HepG2 (cell line): ENCODE measurements around the gene RPUSD4. TPM values are rescaled to one million over a fixed set of nuclear protein-coding genes. Genes with fewer than 3 reads are reported as not detected.

Experiments
- DNMT1 ChIP-seq: sonication (generic); formaldehyde crosslinking; IDR thresholded peaks from 2 replicates; pipeline ENCODE4 v1.5.1; 2020; ENCODE audit warnings: mild to moderate bottlenecking, missing genetic modification reagents
- FOXJ3 ChIP-seq: sonication (generic); formaldehyde crosslinking; IDR thresholded peaks from 2 replicates; pipeline ENCODE4 v1.4.0; 2020; ENCODE audit warnings: missing genetic modification reagents, mild to moderate bottlenecking, borderline replicate concordance
- FOXK2 ChIP-seq: fragments of 450-650 bp; IDR thresholded peaks from 2 replicates; pipeline ENCODE4 v1.6.1; 2016
- KLF6 ChIP-seq: IDR thresholded peaks from 2 replicates; pipeline ENCODE4 v1.8.0; 2016; ENCODE audit warnings: missing biosample characterization, missing genetic modification reagents
- MEIS1 ChIP-seq: sonication (generic); formaldehyde crosslinking; IDR thresholded peaks from 2 replicates; pipeline ENCODE4 v1.9.0; 2021; ENCODE audit warnings: mild to moderate bottlenecking, missing genetic modification reagents, moderate library complexity, borderline replicate concordance
- MIER3 ChIP-seq: IDR thresholded peaks from 2 replicates; pipeline ENCODE4 v1.6.1; 2016; ENCODE audit warnings: missing compliant biosample characterization, borderline replicate concordance
- POGZ ChIP-seq: sonication (generic); formaldehyde crosslinking; IDR thresholded peaks from 2 replicates; pipeline ENCODE4 v1.4.0; 2020; ENCODE audit warnings: mild to moderate bottlenecking, missing genetic modification reagents
- RFX1 ChIP-seq: fragments of 450-650 bp; IDR thresholded peaks from 2 replicates; pipeline ENCODE4 v1.6.1; 2017
- SMARCC2 ChIP-seq: fragments of 450-650 bp; IDR thresholded peaks from 2 replicates; pipeline ENCODE4 v1.6.1; 2017; ENCODE audit warnings: antibody characterized with exemption, mild to moderate bottlenecking
- SRSF9 ChIP-seq: fragments of 200-400 bp; formaldehyde crosslinking; IDR thresholded peaks from 2 replicates; pipeline ENCODE4 v1.6.1; 2018; ENCODE audit warnings: borderline replicate concordance, mild to moderate bottlenecking, low read depth, low read length; ENCODE audit not compliant: insufficient read depth, poor library complexity, severe bottlenecking
- ZBTB21 ChIP-seq: sonication (generic); formaldehyde crosslinking; IDR thresholded peaks from 2 replicates; pipeline ENCODE4 v1.4.0; 2020; ENCODE audit warnings: missing genetic modification reagents
- ZFP62 ChIP-seq: sonication (generic); formaldehyde crosslinking; IDR thresholded peaks from 2 replicates; pipeline ENCODE4 v1.4.0; 2020; ENCODE audit warnings: missing genetic modification reagents
- ZFYVE20 ChIP-seq: sonication (generic); formaldehyde crosslinking; IDR thresholded peaks from 2 replicates; pipeline ENCODE4 v1.8.0; 2023; ENCODE audit warnings: low read depth, mild to moderate bottlenecking, moderate library complexity, missing genetic modification reagents, borderline replicate concordance
- ZNF101 ChIP-seq: sonication (generic); formaldehyde crosslinking; IDR thresholded peaks from 2 replicates; pipeline ENCODE4 v1.4.0; 2020; ENCODE audit warnings: mild to moderate bottlenecking, low read depth, missing genetic modification reagents, borderline replicate concordance
- ZNF678 ChIP-seq: sonication (generic); formaldehyde crosslinking; IDR thresholded peaks from 2 replicates; pipeline ENCODE4 v1.4.0; 2020; ENCODE audit warnings: mild to moderate bottlenecking, missing genetic modification reagents
- ZNF850 ChIP-seq: sonication (generic); formaldehyde crosslinking; conservative IDR thresholded peaks from 2 replicates; pipeline ENCODE4 v1.9.0; 2021; ENCODE audit warnings: mild to moderate bottlenecking, missing genetic modification reagents
- ZSCAN21 ChIP-seq: sonication (generic); formaldehyde crosslinking; IDR thresholded peaks from 2 replicates; pipeline ENCODE4 v1.8.0; 2022; ENCODE audit warnings: mild to moderate bottlenecking, missing genetic modification reagents, moderate library complexity, borderline replicate concordance
- polyA plus RNA-seq, 8 experiments: library from polyadenylated mRNA; depleted of rRNA in 3 of 8; stranded (reverse) in 7 of 8; unstranded in 1 of 8; fragments of >200 nt; fragmentation: Illumina TruSeq in 4 of 8; extraction: Trizol in 4 of 8; gene quantifications; 2 replicates each; pipeline versions ENCODE4 v1.2.1 to v1.2.3, GENCODE V29; 2011 to 2016; ENCODE audit warnings: low read depth in 4 of 8, missing spikeins in 1 of 8, mixed read lengths in 1 of 8; ENCODE audit not compliant: insufficient read depth in 1 of 8
- total RNA-seq, 5 experiments: library from RNA; depleted of rRNA; stranded (reverse); fragments of >200 nt; fragmentation: Illumina TruSeq; extraction: Trizol; gene quantifications; 2 replicates each; pipeline ENCODE4 v1.2.3, GENCODE V29; 2016; ENCODE audit warnings: low read depth in 1 of 5
- TF ChIP-seq, protein P1 (sequence below): IDR thresholded peaks from 2 replicates; pipeline ENCODE4 v1.4.0; 2020; ENCODE audit warnings: mild to moderate bottlenecking, missing genetic modification reagents
- TF ChIP-seq, protein P2 (sequence below): sonication (generic); formaldehyde crosslinking; IDR thresholded peaks from 2 replicates; pipeline ENCODE4 v1.4.0; 2020; ENCODE audit warnings: missing genetic modification reagents, mild to moderate bottlenecking, borderline replicate concordance
- TF ChIP-seq, protein P3 (sequence below): sonication (generic); formaldehyde crosslinking; IDR thresholded peaks from 2 replicates; pipeline ENCODE4 v1.4.0; 2020; ENCODE audit warnings: low read depth, mild to moderate bottlenecking, missing genetic modification reagents
- TF ChIP-seq, protein P4 (sequence below): sonication (generic); formaldehyde crosslinking; IDR thresholded peaks from 2 replicates; pipeline ENCODE4 v1.5.0; 2020; ENCODE audit warnings: missing genetic modification reagents

RPUSD4 gene
- total and polyA plus RNA-seq, 2 of the 13 experiments (the other 11 are each of a cell fraction or from before 2014, with no cell fraction given): 45.0 to 52.9 TPM

DNA sequence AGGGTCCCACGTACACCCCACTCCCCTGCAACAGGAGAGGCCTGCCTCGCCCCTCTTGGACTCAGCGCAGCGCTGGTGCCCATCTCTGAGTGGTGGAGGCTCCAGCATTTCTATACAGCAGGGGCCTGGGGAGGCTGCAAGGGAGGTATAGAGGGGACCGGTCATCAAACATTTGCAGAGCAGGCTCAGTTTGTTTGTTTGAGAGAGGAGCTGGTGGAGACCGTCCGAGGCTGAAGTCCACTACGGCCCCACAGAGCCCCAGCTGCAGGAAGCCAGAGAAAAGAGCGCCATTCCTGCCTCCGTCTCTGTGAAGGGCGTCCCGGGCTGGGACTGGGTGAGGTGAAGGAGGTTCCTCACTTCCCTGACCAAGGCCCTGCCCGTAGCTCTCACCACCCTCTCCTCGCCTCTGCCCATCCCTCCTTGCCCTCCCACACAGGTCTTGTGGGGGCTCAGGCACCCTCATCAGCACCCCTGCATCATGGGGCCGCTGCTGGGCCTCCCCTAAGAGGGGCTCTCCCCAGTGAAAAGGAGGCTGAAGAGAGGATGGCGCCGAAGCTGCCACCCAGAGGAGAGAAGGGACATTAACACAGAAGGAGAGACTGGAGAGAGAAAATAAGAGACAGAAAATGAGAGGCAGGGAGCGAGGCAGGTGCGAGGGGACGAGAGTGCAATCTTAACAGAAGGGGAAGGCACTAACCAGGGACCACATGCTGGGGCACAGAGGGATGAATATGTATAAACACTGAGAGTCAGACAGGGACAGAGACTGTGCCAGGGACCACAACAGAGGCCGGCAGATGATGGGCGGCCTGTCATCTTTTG, 24.5 kb downstream of the RPUSD4 start (continued):
- TF ChIP-seq, protein P1, sequence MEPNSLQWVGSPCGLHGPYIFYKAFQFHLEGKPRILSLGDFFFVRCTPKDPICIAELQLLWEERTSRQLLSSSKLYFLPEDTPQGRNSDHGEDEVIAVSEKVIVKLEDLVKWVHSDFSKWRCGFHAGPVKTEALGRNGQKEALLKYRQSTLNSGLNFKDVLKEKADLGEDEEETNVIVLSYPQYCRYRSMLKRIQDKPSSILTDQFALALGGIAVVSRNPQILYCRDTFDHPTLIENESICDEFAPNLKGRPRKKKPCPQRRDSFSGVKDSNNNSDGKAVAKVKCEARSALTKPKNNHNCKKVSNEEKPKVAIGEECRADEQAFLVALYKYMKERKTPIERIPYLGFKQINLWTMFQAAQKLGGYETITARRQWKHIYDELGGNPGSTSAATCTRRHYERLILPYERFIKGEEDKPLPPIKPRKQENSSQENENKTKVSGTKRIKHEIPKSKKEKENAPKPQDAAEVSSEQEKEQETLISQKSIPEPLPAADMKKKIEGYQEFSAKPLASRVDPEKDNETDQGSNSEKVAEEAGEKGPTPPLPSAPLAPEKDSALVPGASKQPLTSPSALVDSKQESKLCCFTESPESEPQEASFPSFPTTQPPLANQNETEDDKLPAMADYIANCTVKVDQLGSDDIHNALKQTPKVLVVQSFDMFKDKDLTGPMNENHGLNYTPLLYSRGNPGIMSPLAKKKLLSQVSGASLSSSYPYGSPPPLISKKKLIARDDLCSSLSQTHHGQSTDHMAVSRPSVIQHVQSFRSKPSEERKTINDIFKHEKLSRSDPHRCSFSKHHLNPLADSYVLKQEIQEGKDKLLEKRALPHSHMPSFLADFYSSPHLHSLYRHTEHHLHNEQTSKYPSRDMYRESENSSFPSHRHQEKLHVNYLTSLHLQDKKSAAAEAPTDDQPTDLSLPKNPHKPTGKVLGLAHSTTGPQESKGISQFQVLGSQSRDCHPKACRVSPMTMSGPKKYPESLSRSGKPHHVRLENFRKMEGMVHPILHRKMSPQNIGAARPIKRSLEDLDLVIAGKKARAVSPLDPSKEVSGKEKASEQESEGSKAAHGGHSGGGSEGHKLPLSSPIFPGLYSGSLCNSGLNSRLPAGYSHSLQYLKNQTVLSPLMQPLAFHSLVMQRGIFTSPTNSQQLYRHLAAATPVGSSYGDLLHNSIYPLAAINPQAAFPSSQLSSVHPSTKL (CRISPR knock-in tag): peak; percentile 18
- TF ChIP-seq FOXK2: no peak
- TF ChIP-seq, protein P2, sequence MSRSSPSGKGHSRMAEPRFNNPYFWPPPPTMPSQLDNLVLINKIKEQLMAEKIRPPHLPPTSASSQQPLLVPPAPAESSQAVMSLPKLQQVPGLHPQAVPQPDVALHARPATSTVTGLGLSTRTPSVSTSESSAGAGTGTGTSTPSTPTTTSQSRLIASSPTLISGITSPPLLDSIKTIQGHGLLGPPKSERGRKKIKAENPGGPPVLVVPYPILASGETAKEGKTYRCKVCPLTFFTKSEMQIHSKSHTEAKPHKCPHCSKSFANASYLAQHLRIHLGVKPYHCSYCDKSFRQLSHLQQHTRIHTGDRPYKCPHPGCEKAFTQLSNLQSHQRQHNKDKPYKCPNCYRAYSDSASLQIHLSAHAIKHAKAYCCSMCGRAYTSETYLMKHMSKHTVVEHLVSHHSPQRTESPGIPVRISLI: peak; percentile 26; the same call in 1 of the 2 replicates
- TF ChIP-seq ZNF101 (CRISPR knock-in tag): no peak
- TF ChIP-seq SRSF9: no peak
- no peak for TF ChIP-seq MEIS1 (CRISPR knock-in tag)
- TF ChIP-seq DNMT1 (CRISPR knock-in tag): peak; percentile 39; the same call in 1 of the 2 replicates
- TF ChIP-seq KLF6 (CRISPR knock-in tag): no peak
- TF ChIP-seq MIER3 (CRISPR knock-in tag): no peak
- TF ChIP-seq ZNF678: no peak
- TF ChIP-seq POGZ (CRISPR knock-in tag): peak; percentile 45; the same call in 1 of the 2 replicates
- TF ChIP-seq ZNF850 (CRISPR knock-in tag): no peak
- TF ChIP-seq, protein P3, sequence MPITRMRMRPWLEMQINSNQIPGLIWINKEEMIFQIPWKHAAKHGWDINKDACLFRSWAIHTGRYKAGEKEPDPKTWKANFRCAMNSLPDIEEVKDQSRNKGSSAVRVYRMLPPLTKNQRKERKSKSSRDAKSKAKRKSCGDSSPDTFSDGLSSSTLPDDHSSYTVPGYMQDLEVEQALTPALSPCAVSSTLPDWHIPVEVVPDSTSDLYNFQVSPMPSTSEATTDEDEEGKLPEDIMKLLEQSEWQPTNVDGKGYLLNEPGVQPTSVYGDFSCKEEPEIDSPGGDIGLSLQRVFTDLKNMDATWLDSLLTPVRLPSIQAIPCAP (CRISPR knock-in tag): no peak
- no peak for TF ChIP-seq ZFYVE20
- TF ChIP-seq FOXJ3 (CRISPR knock-in tag): no peak
- TF ChIP-seq, protein P4, sequence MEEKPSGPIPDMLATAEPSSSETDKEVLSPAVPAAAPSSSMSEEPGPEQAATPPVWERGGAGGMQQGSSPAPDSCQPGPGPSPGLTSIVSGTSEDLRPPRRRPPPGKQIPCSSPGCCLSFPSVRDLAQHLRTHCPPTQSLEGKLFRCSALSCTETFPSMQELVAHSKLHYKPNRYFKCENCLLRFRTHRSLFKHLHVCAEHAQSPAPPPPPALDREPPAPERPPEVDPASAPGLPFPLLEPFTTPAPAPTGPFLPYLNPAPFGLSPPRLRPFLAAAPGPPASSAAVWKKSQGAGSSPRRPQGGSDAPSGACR: no peak
- TF ChIP-seq ZFP62 (CRISPR knock-in tag): no peak
- TF ChIP-seq ZBTB21 (CRISPR knock-in tag): no peak
- TF ChIP-seq RFX1: no peak
- no peak for TF ChIP-seq SMARCC2
- TF ChIP-seq ZSCAN21 (CRISPR knock-in tag): no peak
